Erythroblast (primary cell): ENCODE results near the gene CARD10.

Source experiments
- GATA1 ChIP-seq: IDR thresholded peaks from 2 replicates; pipeline ENCODE4 v1.6.1; 2011; ENCODE audit warnings: low read depth, mild to moderate bottlenecking, control low read depth, low read length, moderate library complexity
- POLR2A ChIP-seq: IDR thresholded peaks from 2 replicates; pipeline ENCODE4 v1.6.1; 2011; ENCODE audit warnings: mild to moderate bottlenecking, low read length

DNA sequence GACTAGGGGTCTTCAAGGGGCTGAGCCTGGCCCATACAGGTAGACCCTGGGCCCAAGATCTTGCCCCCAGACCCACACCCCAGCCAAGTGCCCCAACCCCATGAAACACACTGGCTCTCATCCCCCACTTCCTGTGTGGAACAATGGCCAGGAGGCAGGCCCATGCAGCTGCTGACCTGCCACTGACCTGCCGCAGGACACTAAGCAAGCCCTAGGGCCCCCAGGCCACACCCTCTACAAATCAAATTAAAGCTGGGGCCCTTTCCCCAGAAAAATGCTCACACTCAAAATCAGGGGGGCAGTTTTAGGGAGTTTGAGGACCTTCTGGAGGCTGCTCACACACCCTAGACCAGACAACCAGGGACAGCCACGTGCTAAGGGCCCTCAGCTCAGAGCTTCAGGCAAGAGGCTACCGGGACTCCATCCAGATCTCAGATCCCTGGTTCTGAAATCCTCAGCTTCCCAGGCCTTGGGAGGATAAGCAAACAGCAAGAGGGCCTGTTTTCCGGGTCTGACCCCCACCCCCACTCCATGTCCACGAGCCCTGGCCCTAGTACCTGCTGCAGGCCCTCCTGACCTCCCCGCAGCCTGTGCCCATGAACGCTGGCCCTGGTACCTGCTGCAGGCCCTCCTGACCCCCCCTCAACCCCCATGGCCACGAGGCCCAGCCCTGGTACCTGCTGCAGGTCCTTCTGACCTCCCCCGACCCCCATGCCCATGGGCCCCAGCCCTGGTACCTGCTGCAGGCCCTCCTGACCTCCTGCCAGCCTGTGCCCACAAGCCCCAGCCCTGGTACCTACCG lies 10.0 kb downstream of the CARD10 start:
- no peak for TF ChIP-seq POLR2A
- no peak for TF ChIP-seq GATA1
